Measurements from ENCODE around the gene ISOC2. TPM values are rescaled to one million over a fixed set of nuclear protein-coding genes. Genes with fewer than 3 reads are reported as not detected.
A peak's percentile ranks its signal among the peaks of the same experiment; 100 is the strongest.
"Not testable (repeated sequence)": the region's sequence is repeated elsewhere in the genome, so short reads cannot be mapped to it uniquely, and the experiment has no call there.

ISOC2 gene
- total RNA-seq, 3 donors from 2014 or later (not counting 1 experiment from before 2014, with no cell fraction given), result 7.2 to 12.4 (median 9.5) TPM

DNA sequence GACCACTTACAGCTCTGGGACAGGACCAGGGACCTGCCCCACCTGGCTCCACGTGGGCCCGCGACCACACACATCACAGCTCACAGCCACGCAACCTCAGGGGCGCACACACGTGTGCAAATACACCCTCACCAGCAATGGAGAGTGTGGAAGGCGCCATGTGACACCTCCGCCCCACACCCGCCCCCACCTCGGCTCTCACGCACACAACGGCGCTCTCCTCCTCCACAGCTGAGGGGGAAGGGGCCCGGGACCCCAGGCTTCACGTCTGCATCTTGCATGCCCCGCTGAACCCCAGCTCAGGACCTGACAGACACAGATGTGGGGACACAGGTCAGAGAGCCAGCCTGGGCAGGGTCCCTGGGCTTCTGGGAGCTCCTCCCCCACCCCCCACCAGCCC lies 12.0 kb downstream of the ISOC2 start:
- H3K9me3 ChIP-seq (ENCODE audit: control insufficient read depth, insufficient read depth, low read length), result no peaks in the 10 kb centered on the region
- H3K27ac ChIP-seq (ENCODE audit: low read length), result no peak overlapping the region
- Mint-ChIP-seq H3K36me3 (no peaks in the 10 kb centered on the region), H3K27me3 (ENCODE audit: low read depth in 2 of 2) (peaks cover 14 to 35% of the 10 kb centered on the region in 2 donors), H3K4me1 (peaks cover 0 to 17% of the 10 kb centered on the region in 2 donors), H3K9me3 (no peaks in the 10 kb centered on the region), H3K27ac (peak overlapping the region in 1 of 2 donors; percentile 82), H3K4me3 (no peak overlapping the region)
- ATAC-seq, result no peak
- H3K4me1 ChIP-seq (ENCODE audit: control insufficient read depth, insufficient read depth, low read length), result peaks cover 12% of the 10 kb centered on the region
- intact Hi-C loops (cut with micrococcal nuclease), result no loop called here
- no peak overlapping the region for H3K4me3 ChIP-seq (ENCODE audit: low read length)
- H3K27me3 ChIP-seq (ENCODE audit: control insufficient read depth, insufficient read depth, low read length), result peaks cover 29% of the 10 kb centered on the region
- 30% methylated on average over 16 of the region's 16 CpGs for WGBS (ENCODE audit: insufficient coverage)
- TF ChIP-seq, protein P1, sequence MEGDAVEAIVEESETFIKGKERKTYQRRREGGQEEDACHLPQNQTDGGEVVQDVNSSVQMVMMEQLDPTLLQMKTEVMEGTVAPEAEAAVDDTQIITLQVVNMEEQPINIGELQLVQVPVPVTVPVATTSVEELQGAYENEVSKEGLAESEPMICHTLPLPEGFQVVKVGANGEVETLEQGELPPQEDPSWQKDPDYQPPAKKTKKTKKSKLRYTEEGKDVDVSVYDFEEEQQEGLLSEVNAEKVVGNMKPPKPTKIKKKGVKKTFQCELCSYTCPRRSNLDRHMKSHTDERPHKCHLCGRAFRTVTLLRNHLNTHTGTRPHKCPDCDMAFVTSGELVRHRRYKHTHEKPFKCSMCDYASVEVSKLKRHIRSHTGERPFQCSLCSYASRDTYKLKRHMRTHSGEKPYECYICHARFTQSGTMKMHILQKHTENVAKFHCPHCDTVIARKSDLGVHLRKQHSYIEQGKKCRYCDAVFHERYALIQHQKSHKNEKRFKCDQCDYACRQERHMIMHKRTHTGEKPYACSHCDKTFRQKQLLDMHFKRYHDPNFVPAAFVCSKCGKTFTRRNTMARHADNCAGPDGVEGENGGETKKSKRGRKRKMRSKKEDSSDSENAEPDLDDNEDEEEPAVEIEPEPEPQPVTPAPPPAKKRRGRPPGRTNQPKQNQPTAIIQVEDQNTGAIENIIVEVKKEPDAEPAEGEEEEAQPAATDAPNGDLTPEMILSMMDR (IDR thresholded peaks at IDR 0.05), result no peak
- no peak for DNase-seq
- H3K36me3 ChIP-seq (ENCODE audit: control insufficient read depth, insufficient read depth, low read length), result no peaks in the 10 kb centered on the region

GRCh38 chr19:55448175-55448490 lies 13.3 kb downstream of the ISOC2 start:
- H3K36me3 ChIP-seq (ENCODE audit: control insufficient read depth, insufficient read depth, low read length); ATAC-seq; H3K27ac ChIP-seq (ENCODE audit: low read length); intact Hi-C loops (cut with micrococcal nuclease); H3K36me3 Mint-ChIP-seq; H3K27ac Mint-ChIP-seq; H3K4me3 Mint-ChIP-seq; H3K9me3 Mint-ChIP-seq; H3K4me3 ChIP-seq (ENCODE audit: low read length); H3K9me3 ChIP-seq (ENCODE audit: control insufficient read depth, insufficient read depth, low read length); DNase-seq: not testable (repeated sequence)
- Mint-ChIP-seq H3K4me1 (peaks cover 0 to 15% of the 10 kb centered on the region in 2 donors), H3K27me3 (ENCODE audit: low read depth in 2 of 2) (peaks cover 27 to 35% of the 10 kb centered on the region in 2 donors)
- Histone ChIP-seq H3K4me1 (ENCODE audit: control insufficient read depth, insufficient read depth, low read length) (peaks cover 12% of the 10 kb centered on the region), H3K27me3 (ENCODE audit: control insufficient read depth, insufficient read depth, low read length) (peaks cover 36% of the 10 kb centered on the region)
- 83% methylated on average over 5 of the region's 5 CpGs for WGBS (ENCODE audit: insufficient coverage)

- Mint-ChIP-seq H3K27ac (no peak overlapping the region), H3K4me3 (no peak overlapping the region), H3K36me3 (no peaks in the 10 kb centered on the region), H3K4me1 (peaks cover 0 to 20% of the 10 kb centered on the region in 2 donors), H3K27me3 (ENCODE audit: low read depth in 2 of 2) (peaks cover 27 to 39% of the 10 kb centered on the region in 2 donors), H3K9me3 (no peaks in the 10 kb centered on the region)
- WGBS (ENCODE audit: insufficient coverage), result 42% methylated on average over 14 of the region's 16 CpGs
- Histone ChIP-seq H3K4me3 (ENCODE audit: low read length) (no peak overlapping the region), H3K4me1 (ENCODE audit: control insufficient read depth, insufficient read depth, low read length) (peaks cover 12% of the 10 kb centered on the region), H3K9me3 (ENCODE audit: control insufficient read depth, insufficient read depth, low read length) (no peaks in the 10 kb centered on the region), H3K36me3 (ENCODE audit: control insufficient read depth, insufficient read depth, low read length) (no peaks in the 10 kb centered on the region), H3K27me3 (ENCODE audit: control insufficient read depth, insufficient read depth, low read length) (peaks cover 33% of the 10 kb centered on the region), H3K27ac (ENCODE audit: low read length) (no peak overlapping the region)
- no peak for DNase-seq
- intact Hi-C loops (cut with micrococcal nuclease), result no loop called here
- ATAC-seq, result peak; percentile 19 to 21 (median 20)
- TF ChIP-seq, protein P1 (IDR thresholded peaks at IDR 0.05), result no peak
These were observed 13.8 kb downstream of the ISOC2 start for GRCh38 chr19:55447421-55448174.

GRCh38 chr19:55446060-55446459 lies 15.4 kb downstream of the ISOC2 start:
- Histone ChIP-seq H3K4me3 (ENCODE audit: low read length) (no peak overlapping the region), H3K4me1 (ENCODE audit: control insufficient read depth, insufficient read depth, low read length) (peaks cover 11% of the 10 kb centered on the region), H3K27ac (ENCODE audit: low read length) (no peak overlapping the region), H3K36me3 (ENCODE audit: control insufficient read depth, insufficient read depth, low read length) (no peaks in the 10 kb centered on the region), H3K27me3 (ENCODE audit: control insufficient read depth, insufficient read depth, low read length) (peaks cover 33% of the 10 kb centered on the region), H3K9me3 (ENCODE audit: control insufficient read depth, insufficient read depth, low read length) (no peaks in the 10 kb centered on the region)
- ATAC-seq (no peak), DNase-seq (no peak)
- WGBS (ENCODE audit: insufficient coverage), result 83% methylated on average over 6 of the region's 8 CpGs
- Mint-ChIP-seq H3K36me3 (peaks cover 7% of the 10 kb centered on the region), H3K9me3 (no peaks in the 10 kb centered on the region), H3K27me3 (ENCODE audit: low read depth in 2 of 2) (peaks cover 35 to 40% of the 10 kb centered on the region in 2 donors), H3K27ac (no peak overlapping the region), H3K4me3 (no peak overlapping the region), H3K4me1 (peaks cover 7 to 22% of the 10 kb centered on the region in 2 donors)
- intact Hi-C loops (cut with micrococcal nuclease), result no loop called here
- TF ChIP-seq, protein P1 (IDR thresholded peaks at IDR 0.05), result no peak

Measured in natural killer cell (primary cell).